Ovary (tissue), 3 donors: Measurements from ENCODE around the gene CADM2.

Experiments used
- EP300 ChIP-seq: sonication (generic); formaldehyde crosslinking; IDR thresholded peaks from one replicate; pipeline ENCODE4 v1.6.1; 2017; ENCODE audit warnings: antibody characterized with exemption
- POLR2A ChIP-seq: fragments of 450-650 bp; IDR thresholded peaks from one replicate; pipeline ENCODE4 v1.6.1; 2017; ENCODE audit warnings: antibody characterized with exemption, mild to moderate bottlenecking, moderate library complexity
- TF ChIP-seq, protein P1 (sequence below), 3 donors: fragments of 450-650 bp in 2 of 3; fragments of 200-600 bp in 1 of 3; IDR thresholded peaks; one replicate each; pipeline versions ENCODE4 v1.5.1 to v1.8.0; 2016 to 2022; ENCODE audit warnings: antibody characterized with exemption in 3 of 3, mild to moderate bottlenecking in 1 of 3
- donor health status: DM: no; HTN: no; CAD: no.

DNA sequence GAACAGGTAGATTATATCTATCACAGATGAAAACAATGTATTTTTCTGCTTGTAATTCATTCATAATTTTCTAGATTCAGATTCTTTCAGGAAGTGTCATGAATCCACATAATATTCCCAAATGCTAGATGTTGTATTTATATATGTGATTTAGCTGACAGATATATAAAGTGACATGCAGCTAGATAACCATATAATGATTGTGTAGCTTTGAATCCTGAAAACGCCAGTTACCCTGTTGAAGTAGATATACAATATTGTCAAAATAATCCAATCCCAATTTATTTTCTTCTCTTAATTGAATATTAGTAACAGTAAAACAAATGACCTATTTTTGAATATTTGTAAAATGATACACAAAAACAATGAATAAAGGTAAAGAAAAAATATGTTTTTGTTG, 738.4 kb downstream of the CADM2 start:
- TF ChIP-seq, protein P1, sequence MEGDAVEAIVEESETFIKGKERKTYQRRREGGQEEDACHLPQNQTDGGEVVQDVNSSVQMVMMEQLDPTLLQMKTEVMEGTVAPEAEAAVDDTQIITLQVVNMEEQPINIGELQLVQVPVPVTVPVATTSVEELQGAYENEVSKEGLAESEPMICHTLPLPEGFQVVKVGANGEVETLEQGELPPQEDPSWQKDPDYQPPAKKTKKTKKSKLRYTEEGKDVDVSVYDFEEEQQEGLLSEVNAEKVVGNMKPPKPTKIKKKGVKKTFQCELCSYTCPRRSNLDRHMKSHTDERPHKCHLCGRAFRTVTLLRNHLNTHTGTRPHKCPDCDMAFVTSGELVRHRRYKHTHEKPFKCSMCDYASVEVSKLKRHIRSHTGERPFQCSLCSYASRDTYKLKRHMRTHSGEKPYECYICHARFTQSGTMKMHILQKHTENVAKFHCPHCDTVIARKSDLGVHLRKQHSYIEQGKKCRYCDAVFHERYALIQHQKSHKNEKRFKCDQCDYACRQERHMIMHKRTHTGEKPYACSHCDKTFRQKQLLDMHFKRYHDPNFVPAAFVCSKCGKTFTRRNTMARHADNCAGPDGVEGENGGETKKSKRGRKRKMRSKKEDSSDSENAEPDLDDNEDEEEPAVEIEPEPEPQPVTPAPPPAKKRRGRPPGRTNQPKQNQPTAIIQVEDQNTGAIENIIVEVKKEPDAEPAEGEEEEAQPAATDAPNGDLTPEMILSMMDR (IDR thresholded peaks at IDR 0.05): no peak
- TF ChIP-seq EP300: no peak
- TF ChIP-seq POLR2A: no peak
